NCI-H2227 treated with DMSO at 0.1 percent for 48 hours (cell line): ENCODE data around the gene MTMR10.

Experiments used
- DNase-seq: peaks from one replicate; lab custom pipeline; 2025; lab: John Stamatoyannopoulos, UW

The MTMR10 gene

DNA sequence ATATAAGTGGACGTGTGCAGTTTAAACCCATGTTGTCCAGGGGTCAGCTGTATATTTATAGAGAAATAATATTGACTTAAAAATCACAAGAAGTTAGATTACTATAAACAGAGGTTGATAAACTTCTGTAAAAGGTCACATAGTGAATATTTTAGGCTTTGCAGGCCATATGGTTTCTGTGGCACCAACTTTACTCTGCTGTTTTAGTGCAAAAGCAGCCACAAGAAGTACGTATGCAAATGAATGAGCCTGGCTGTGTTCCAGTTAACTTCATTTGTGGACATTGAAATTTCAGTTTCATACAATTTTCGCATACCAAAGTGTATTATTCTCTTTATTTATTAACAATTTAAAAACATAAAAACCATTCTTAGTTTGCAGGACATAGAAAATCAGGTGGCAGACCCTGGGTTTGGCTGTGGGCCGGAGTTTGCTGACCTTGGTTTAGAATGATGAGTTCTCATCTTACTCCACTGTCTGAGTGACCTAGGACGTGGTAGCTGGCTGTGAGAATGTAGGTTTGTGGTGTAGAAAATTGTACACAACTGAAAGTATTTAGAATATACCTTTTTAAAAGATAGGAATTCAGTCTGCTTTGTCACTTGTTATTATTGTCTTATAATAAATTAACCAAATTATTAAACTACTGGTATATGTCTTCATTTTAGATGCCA lies 71.4 kb downstream of the MTMR10 start:
- DNase-seq, result no peak

DNA sequence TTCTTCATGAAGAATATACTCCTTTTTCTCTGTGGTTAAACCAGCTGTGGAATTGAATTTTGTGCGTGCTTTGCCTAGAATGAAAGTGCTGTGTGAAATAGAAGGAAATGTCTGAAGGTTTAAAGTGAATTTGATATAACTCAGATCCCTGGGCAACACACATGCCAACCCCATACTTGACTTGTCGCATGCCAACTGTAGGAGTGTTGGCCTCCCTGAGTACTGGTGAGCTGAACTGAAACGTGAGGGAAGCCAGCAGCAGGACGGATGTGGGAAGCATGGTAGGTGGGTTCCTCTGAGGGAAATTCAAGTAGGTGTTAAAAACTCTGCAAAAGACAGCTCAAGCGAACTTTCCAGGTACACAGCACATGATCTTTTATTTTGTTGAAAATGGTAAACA lies 73.1 kb downstream of the MTMR10 start:
- no peak for DNase-seq

DNA sequence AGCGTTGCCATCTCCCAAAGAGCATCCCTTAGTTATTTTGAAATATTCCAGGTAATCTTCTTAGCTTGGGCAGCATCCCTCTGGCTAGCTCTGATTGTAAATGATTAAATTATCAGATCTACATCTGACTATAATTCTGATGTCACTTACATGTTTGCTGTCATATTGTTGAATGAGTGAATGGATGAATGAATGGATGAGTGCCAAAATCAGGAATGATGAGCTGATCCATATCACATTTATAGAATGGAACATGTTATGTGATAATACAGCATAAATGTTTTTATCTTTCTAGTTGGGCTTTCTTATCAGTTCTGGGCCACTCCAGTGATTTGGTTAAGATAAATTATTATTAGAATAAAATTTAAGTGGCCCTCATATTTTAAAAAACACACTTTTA lies 73.8 kb downstream of the MTMR10 start:
- no peak for DNase-seq

DNA sequence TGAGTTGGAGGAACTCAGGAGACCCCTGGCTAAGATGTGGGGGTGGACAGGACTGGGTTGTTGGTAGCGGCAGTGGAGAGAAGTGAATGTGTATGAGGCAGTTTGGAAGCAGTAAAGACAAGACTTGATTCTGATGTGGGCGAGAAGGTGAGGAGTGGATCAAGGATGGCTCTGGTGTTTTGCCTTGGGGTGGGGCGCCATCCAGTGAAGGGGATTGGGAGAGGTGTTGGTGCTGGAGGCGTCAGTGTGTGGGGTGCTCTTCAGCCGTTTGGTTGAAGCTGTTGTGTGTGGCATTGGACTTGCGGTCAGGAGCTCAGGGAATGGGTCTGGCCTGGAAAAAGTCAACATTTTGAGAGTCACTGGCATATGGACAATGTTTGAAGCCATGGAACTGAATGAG lies 74.4 kb downstream of the MTMR10 start:
- no peak for DNase-seq

DNA sequence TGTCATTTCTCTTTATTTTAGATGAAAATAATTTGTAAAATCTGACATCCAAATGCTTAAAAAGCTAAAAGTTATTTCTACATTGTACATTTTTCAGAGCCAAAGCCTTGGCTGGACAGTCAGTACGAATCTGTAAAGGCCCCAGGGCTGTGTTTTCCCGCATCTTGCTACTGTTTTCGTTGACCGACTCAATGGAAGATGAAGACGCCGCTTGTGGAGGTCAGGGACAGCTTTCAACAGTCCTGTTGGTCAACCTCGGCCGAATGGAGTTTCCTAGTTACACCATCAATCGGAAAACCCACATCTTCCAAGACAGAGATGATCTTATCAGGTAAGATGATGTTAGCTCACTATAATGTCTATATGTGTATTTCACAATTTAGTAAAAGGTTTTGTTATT lies 77.7 kb downstream of the MTMR10 start:
- no peak for DNase-seq

DNA sequence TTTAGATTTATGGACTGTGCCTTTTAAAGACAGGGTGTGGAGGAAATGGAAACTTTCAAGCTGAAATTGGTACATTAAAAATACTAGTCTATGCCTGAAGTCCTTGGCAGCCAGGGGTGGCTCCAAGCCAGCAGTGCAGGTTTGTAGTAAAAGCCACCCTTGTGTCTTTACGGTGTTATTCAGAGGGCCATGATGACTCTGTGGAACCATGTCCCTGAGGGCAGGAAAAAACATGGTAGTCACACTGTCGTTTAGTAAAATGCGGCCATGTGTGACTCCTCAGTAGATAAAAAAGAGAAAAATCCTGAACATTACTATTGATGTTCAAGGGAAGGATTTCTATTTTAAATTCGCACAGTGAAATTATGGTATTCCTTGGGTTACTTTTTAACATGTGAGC lies 85.1 kb downstream of the MTMR10 start:
- no peak for DNase-seq

DNA sequence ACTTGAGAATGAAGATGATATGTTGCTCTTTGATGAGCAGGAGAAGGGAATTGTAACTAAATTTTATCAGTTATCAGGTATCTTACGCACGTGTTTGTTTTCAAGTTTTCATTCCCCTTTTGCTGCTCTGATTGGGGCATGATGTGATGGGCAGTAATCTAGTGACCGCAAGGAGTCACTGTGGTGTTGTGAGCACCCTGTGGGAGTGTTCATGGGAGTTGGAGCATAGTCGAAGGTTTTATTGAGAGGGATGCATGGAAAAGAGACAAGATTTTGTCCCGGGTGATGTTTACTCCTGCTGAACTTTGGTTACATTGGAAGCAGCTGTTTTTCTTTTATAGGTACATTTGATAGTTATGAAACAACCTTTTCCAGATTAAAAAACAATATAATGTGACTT lies 85.6 kb downstream of the MTMR10 start:
- DNase-seq, result no peak

DNA sequence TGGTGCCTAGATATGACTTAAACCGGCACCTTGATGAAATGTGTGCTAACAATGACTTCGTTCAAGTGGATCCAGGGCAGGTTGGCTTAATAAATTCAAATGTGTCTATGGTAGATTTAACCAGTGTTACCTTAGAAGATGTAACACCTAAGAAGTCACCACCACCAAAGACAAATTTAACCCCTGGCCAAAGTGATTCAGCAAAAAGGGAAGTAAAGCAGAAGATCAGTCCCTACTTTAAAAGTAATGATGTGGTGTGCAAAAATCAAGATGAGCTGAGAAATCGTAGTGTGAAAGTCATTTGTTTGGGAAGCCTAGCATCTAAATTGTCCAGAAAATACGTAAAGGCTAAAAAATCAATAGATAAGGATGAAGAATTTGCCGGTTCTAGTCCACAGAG lies 86.6 kb downstream of the MTMR10 start:
- DNase-seq, result no peak

DNA sequence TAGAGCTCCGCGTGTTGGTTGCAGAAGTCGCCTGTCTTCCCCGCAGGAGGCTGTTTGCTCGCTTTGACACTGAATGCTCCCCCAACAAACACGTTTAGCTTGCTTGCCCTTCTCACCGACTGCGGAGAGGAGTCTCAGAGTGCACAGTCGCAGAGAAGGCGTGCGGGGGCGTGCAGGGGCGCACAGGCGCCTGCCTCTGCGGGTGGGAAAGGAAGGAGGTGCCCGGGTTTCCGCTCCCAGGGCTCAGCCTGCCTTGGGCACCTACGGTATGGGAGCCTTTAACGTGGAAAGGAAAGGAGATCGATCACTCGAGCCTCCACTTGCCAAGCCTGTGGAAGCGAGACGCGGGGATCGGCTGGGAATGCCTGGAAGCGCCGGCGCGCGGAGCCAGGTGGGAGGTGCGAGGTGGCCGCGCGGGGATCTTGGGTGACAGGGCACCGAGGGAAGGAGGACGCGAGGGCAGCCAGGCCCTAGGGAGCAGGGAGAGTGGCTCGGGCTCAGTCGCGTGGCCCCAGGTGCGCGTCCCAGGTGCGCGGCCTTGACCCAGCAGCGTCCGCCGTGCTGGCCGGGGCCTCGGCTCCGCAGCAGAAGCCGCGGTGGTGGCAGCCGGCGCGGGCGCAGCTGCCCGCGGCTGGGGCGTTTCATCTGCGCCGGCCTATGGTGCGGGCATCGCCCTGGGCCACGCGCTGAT lies 87.8 kb downstream of the MTMR10 start, which contains the start of gene FAN1:
Gene FAN1 (plus strand): TSS at position 419 of the 691 bp plus-strand sequence. CDS start 749 bp downstream, outside the sequence.
- peak; percentile 73 for DNase-seq

DNA sequence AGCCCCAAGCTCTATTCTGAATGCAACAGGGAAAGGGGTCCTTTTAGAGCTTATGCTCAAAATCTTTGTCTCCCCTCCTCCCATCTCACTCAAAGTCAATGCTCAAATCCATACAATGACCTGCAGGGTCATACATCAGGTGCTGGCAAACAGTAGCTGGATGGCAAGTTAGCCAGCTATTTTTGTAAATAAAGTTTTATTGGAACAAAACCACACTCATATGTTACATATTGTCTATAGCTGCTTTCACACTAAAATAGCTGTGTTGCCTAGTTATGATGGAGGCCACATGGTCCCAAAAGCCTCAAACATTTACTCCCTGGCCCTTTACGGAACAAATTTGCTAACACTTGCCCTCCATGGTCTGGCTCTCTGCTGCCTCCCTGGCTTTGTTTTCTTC lies 89.5 kb downstream of the MTMR10 start:
- DNase-seq, result no peak

DNA sequence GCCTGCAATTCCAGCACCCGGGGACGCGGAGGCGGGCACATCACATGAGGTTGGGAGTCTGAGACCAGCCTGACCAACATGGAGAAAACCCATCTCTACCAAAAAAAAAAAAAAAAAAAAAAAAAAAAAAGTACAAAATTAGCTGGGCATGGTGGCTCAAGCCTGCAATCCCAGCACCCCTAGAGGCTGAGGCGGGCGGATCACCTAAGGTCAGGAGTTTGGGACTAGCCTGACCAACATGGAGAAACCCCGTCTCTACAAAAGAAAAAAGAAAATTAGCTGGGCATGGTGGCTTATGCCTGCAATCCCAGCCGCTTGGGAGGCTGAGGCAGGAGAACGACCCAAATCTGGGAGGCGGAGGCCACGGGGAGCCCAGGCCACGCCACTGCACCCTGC lies 95.2 kb downstream of the MTMR10 start:
- no peak for DNase-seq

DNA sequence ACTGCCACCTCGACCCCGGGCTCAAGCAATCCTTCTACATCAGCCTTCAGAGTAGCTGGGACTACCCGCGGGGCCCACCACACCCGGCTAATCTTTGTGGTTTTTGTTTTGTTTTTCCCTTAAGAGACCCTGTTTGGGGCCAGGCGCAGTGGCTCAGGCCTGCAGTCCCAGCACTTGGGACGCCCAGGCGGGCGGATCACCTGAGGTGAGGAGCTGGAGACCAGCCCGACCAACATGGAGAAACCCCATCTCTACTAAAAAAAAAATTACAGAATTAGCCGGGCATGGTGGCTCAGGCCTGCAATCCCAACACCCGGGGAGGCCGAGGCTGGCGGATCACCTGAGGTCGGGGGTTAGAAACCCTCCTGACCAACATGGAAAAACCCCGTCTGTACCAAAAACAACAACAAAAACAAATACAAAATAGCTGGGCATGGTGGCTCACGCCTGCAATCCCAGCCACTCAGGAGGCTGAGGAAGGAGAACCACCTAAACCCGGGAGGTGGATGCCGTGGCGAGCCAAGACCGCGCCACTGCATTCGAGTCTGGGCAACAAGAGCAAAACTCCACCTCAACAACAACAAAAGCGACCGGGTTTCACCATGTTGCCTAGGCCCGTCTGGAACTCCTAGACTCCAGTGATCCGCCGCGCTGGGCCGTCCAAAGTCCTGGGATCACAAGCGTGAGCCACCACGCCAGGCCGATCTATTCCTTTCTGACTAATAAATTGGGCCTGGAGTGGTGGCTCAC lies 95.8 kb downstream of the MTMR10 start:
- DNase-seq, result no peak

DNA sequence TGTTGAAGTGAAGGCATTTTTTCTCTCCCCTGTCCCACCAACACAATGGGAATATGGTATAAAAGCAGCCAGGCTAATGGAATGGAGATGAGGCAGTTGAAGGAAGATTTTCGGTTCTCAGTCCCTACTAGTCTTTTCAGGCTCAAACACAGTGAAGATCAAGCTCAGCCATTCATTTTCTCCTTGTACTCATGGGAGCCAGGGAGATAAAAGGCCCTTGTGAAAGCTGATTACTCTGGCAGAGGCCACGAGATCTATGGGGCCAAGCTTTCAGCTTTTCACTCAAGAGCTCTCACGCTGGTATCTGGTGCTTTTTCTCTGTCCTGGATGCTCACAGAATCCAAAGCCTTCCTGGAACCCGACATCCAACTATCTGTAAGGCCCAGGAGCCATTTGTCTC lies 102.2 kb downstream of the MTMR10 start:
- DNase-seq, result no peak
